Nephron progenitor cell (in vitro differentiated cells): Measurements from ENCODE around the gene MACROH2A2.

Experiments
- DNase-seq: peaks from one replicate; pipeline ENCODE4 v3.0.0; 2021
- H3K27ac Mint-ChIP-seq: 2 replicates; pipeline ENCODE4 v1.8.0; 2021; ENCODE audit warnings: mild to moderate bottlenecking, moderate library complexity, mixed read lengths
- H3K27me3 Mint-ChIP-seq: 2 replicates; pipeline ENCODE4 v1.8.0; 2021; ENCODE audit warnings: mild to moderate bottlenecking, low read depth, mixed read lengths; ENCODE audit not compliant: poor library complexity
- H3K36me3 Mint-ChIP-seq: 2 replicates; pipeline ENCODE4 v1.8.0; 2021; ENCODE audit warnings: low read depth, mixed read lengths
- H3K4me1 Mint-ChIP-seq: 2 replicates; pipeline ENCODE4 v1.8.0; 2021; ENCODE audit warnings: mixed read lengths
- H3K4me3 Mint-ChIP-seq: 2 replicates; pipeline ENCODE4 v1.8.0; 2021; ENCODE audit warnings: mild to moderate bottlenecking, moderate library complexity, mixed read lengths
- H3K9me3 Mint-ChIP-seq: 2 replicates; pipeline ENCODE4 v1.8.0; 2021; ENCODE audit warnings: mild to moderate bottlenecking, moderate library complexity, mixed read lengths
- CTCF ChIP-seq: fragments of 200-600 bp; sonication (generic); IDR thresholded peaks from 2 replicates; pipeline ENCODE4 v1.5.0; 2021; ENCODE audit warnings: antibody characterized with exemption

The MACROH2A2 gene

DNA sequence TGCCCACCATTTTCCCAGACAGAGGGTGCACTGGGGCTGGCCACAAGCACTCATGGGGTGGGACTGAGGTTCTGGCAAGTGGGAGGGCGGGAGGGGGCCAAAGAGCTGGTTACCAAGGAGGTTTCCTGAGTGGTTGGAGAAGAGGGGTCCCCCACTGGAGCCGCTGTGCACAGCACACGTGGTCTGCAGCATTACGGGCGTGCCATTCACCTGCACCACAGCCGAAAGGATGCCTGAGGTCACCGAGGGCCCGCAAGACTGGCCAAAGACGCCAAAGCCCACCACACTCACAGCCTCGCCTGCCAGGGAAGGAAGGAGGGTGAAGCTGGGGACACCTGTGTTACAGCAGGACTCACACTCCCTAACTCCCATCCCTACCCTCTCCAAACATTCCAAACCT, 89.9 kb downstream of the MACROH2A2 start:
- no peak for DNase-seq
- H3K9me3 Mint-ChIP-seq = no peaks in the 10 kb centered on the region

GRCh38 chr10:70144372-70145110, 91.9 kb downstream of the MACROH2A2 start:
- peaks cover 26% of the 10 kb centered on the region for H3K4me1 Mint-ChIP-seq
- peaks cover 11% of the 10 kb centered on the region for H3K36me3 Mint-ChIP-seq
- peaks cover 10% of the 10 kb centered on the region for H3K27me3 Mint-ChIP-seq
- H3K4me3 Mint-ChIP-seq = peak overlapping the region; percentile 74
- DNase-seq = no peak
- no peak overlapping the region for H3K27ac Mint-ChIP-seq
- H3K9me3 Mint-ChIP-seq = no peaks in the 10 kb centered on the region
- TF ChIP-seq CTCF = no peak

More for the DNA sequence above, 89.9 kb downstream of the MACROH2A2 start:
- Mint-ChIP-seq H3K36me3 (peaks cover 11% of the 10 kb centered on the region), H3K27ac (no peak overlapping the region), H3K4me1 (peaks cover 30% of the 10 kb centered on the region), H3K27me3 (peaks cover 10% of the 10 kb centered on the region), H3K4me3 (no peak overlapping the region)
- no peak for TF ChIP-seq CTCF

DNA sequence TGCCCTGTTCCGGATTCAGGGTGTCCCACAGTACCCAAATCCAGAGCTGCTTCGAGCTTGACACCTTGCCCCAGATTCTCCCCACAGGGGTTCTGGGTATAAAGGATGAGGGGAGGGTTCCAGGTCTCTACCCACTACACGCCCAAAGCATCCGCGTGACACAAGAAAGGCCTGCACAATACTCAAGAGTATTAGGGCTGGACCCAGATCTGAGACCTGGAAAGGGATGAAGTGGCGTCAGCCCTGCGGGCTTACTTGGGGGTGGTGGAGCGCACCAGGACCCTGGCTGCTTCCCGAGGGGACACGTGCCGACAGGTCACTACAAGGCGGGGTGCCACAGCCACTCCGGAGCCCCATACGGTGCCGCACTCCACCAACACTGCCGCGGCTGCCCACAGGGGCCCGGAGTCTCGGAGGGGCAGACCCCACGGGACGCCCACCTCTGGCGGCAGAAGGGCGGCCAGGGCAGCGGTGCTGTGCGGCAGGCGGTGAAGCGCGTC, 92.6 kb downstream of the MACROH2A2 start:
- Mint-ChIP-seq H3K9me3 (no peaks in the 10 kb centered on the region), H3K27ac (no peak overlapping the region), H3K4me3 (peak overlapping the region; percentile 74), H3K4me1 (peaks cover 19% of the 10 kb centered on the region), H3K36me3 (peaks cover 16% of the 10 kb centered on the region), H3K27me3 (peaks cover 10% of the 10 kb centered on the region)
- TF ChIP-seq CTCF = no peak
- no peak for DNase-seq

DNA sequence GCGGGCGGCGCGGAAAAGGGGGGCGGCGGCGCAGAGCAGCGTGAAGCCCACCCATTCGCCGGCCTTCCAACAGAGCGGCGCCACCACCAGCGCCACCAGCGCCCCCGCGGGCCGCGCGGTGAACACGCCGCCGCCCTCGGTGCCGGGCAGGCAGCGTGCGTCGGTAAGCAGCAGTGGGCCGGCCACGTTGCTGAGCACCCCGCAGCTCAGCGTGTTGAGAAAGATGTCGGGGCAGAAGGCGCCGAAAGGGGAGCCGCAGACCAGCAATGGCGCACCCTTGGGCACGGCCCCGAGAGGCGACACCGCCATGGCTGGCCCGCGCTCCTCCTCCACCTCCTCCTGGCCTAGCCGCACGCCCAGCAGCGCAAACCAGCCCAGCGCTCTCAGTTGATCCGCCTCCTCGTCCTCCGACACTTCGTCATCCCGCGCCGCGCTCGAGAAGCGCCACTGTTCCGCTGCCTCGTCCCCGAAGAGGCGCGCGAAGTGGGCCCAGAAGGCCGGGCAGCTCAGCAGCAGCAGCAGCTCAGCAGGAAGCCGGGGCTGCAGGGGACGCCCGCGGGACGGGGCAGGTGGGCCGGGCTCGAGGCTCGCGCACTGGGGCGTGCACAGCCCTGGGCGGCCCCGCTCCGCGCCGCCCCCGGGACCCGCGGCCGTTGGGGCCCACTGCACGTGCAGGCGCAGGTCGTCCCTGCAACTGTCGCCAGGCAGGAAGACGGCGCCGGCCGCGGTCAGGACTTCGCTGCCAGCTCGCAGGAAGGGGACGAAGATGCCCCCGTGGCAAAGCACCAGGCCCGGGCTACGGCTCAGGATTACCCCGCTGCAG, 93.2 kb downstream of the MACROH2A2 start:
- peaks cover 11% of the 10 kb centered on the region for H3K36me3 Mint-ChIP-seq
- H3K27me3 Mint-ChIP-seq = peaks cover 10% of the 10 kb centered on the region
- DNase-seq = peak; percentile 78
- H3K27ac Mint-ChIP-seq = peak overlapping the region; percentile 94
- H3K4me1 Mint-ChIP-seq = peaks cover 17% of the 10 kb centered on the region
- H3K9me3 Mint-ChIP-seq = no peaks in the 10 kb centered on the region
- H3K4me3 Mint-ChIP-seq = peak overlapping the region; percentile 83
- peak; percentile 58 for TF ChIP-seq CTCF

GRCh38 chr10:70146489-70147258, 94.0 kb downstream of the MACROH2A2 start, which contains the start of gene TYSND1:
Gene TYSND1 (minus strand): TSS chr10:70146700. CDS start chr10:70146586, 114 bp downstream.
- TF ChIP-seq CTCF = peak; percentile 34
- peak; percentile 95 for DNase-seq
- Mint-ChIP-seq H3K27me3 (peaks cover 10% of the 10 kb centered on the region), H3K9me3 (no peaks in the 10 kb centered on the region), H3K4me3 (peak within 1 kb of the TSS; percentile 83), H3K4me1 (peaks cover 17% of the 10 kb centered on the region), H3K27ac (peak within 1 kb of the TSS; percentile 94), H3K36me3 (peaks cover 15% of the 10 kb centered on the region)
